ENCODE measurements around the gene ACTN3.

Gene ACTN3

DNA sequence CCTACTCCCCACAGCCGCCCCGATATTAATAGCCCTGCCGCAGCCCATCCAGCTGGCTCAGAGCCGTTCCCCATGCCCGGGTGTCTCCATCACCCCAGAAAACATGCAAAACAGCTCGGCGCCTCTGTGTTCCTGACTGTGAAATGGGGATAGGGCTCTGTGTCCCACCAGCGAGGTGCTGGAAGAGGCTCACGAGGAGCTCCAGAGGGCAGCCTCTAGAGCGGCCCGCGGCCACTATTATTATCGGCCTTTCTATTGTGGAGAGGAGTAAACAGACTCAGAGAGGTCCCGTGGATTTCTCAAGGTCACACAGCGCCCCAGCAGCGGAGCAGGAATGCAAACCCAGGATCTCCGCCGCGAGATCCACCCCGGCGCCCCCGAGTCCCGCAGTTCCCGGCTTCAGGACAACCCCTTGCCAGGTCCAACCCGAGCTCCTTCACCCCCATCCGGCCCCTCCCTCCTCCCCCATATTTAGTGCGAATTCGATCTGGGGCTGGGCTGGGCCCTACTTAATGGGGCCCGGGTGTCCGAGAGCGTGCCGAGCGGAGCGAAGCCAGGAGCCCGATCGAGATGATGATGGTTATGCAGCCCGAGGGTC lies at the start of gene ACTN3:
TSS of gene ACTN3 (plus strand) at position 536 of the 598 bp plus-strand sequence. CDS start at position 571, 35 bp downstream.
- no peak for DNase-seq
- Mint-ChIP-seq H3K36me3 (peaks cover 13 to 20% of the 10 kb centered on the region in 2 donors), H3K4me1 (peaks cover 25 to 37% of the 10 kb centered on the region in 2 donors), H3K4me3 (peak within 1 kb of the TSS; percentile 79 to 86), H3K9me3 (no peaks in the 10 kb centered on the region), H3K27ac (peak within 1 kb of the TSS; percentile 48), H3K27me3 (no peaks in the 10 kb centered on the region)
- no peak for ATAC-seq (replicated peaks)

DNA sequence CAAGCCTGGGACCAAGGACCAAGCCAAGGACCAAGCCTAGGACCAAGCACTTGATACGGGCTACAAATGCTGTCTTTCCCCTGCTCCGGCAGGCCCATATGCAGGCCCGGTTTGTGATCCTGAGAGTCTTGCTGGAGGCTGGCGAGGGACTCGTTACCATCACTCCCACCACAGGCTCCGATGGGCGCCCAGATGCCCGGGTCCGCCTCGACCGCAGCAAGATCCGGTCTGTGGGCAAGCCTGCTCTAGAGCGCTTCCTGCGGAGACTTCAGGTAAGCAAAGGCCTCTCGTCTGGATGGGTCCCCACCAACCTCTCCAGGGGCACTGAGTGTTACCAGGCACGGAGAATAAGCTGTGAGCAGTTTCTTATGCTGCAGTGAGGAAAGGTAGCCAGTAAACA lies 49.5 kb upstream of the ACTN3 start:
- Mint-ChIP-seq H3K9me3 (no peaks in the 10 kb centered on the region), H3K27ac (no peak overlapping the region), H3K4me1 (no peaks in the 10 kb centered on the region), H3K27me3 (no peaks in the 10 kb centered on the region), H3K36me3 (peaks cover 35 to 42% of the 10 kb centered on the region in 2 donors), H3K4me3 (no peak overlapping the region)
- DNase-seq, result no peak
- no peak for ATAC-seq (replicated peaks)

DNA sequence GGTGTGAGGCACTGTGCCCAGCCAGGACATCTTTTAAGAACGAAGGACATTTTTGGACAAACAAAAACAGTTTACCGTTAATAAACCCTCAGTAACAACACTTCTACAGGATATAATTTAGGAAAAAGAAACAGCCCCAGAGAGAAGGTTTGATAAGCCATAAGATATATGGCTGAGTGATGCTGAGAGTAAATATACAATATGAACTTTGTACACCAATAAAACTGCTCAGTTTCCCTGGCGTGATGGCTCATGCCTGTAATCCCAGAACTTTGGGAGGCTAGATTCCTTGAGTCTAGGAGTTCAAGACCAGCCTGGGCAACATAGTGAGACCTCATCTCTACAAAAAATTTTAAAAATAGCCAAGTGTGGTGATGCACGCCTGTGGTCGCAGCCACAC lies 48.2 kb upstream of the ACTN3 start:
- Mint-ChIP-seq H3K27ac (no peak overlapping the region), H3K9me3 (no peaks in the 10 kb centered on the region), H3K27me3 (no peaks in the 10 kb centered on the region), H3K4me1 (no peaks in the 10 kb centered on the region), H3K36me3 (peaks cover 29 to 33% of the 10 kb centered on the region in 2 donors), H3K4me3 (no peak overlapping the region)
- no peak for ATAC-seq (replicated peaks)
- no peak for DNase-seq

DNA sequence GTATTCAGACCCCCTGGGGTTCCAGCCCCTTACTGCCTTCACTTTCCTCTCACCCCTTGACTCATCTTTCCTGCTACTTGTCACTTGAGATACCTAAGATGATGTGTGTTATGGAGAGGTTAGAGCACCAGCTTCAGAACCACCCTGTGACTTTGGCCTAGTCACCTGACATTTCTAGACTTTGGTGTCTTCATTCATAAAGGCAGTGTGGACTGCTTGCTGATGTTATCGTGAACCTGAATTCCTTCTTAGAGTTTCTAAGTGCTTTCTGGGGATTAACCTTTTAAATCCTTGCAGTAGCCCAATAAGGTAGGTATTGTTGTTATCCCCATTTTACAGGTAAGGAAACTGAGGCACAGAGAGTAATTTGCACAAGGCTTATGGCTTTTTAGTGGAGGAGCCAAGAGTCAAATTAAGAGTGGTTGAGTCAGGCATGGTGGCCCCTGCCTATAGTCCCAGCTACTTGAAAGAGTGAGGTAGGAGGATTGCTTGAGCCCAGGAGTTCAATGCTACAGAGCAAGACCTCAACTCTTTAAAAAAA lies 41.4 kb upstream of the ACTN3 start:
- peaks cover 1 to 8% of the 10 kb centered on the region in 2 donors for H3K4me1 Mint-ChIP-seq
- no peak for ATAC-seq (replicated peaks)
- H3K27ac Mint-ChIP-seq, result no peak overlapping the region
- peaks cover 30 to 61% of the 10 kb centered on the region in 2 donors for H3K36me3 Mint-ChIP-seq
- no peak overlapping the region for H3K4me3 Mint-ChIP-seq
- DNase-seq, result no peak
- H3K27me3 Mint-ChIP-seq, result no peaks in the 10 kb centered on the region
- H3K9me3 Mint-ChIP-seq, result no peaks in the 10 kb centered on the region

DNA sequence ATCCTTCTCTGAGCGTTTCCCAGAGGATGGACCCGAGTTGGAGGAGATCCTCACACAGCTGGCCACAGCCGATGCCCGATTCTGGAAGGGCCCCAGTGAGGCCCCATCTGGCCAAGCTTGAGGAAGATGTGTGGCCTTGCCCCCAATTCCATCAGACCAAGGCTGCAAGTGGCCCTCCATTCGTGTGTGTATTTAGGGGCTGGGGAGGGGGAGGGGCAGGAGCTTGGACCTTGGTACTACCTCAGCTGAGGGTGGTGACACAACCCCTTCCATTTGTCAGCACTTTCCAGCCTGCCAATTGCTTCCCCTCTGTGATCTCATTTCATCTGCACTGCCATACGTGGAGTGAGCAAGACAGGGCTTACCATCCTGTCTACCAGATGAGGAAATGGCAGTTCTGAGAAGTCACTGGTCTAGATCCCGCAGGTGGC lies 37.6 kb upstream of the ACTN3 start:
- no peak overlapping the region for H3K4me3 Mint-ChIP-seq
- no peaks in the 10 kb centered on the region for H3K9me3 Mint-ChIP-seq
- H3K27ac Mint-ChIP-seq, result no peak overlapping the region
- H3K36me3 Mint-ChIP-seq, result peaks cover 21 to 42% of the 10 kb centered on the region in 2 donors
- no peaks in the 10 kb centered on the region for H3K27me3 Mint-ChIP-seq
- ATAC-seq (replicated peaks) (no peak), DNase-seq (no peak)
- peaks cover 11 to 24% of the 10 kb centered on the region in 2 donors for H3K4me1 Mint-ChIP-seq

DNA sequence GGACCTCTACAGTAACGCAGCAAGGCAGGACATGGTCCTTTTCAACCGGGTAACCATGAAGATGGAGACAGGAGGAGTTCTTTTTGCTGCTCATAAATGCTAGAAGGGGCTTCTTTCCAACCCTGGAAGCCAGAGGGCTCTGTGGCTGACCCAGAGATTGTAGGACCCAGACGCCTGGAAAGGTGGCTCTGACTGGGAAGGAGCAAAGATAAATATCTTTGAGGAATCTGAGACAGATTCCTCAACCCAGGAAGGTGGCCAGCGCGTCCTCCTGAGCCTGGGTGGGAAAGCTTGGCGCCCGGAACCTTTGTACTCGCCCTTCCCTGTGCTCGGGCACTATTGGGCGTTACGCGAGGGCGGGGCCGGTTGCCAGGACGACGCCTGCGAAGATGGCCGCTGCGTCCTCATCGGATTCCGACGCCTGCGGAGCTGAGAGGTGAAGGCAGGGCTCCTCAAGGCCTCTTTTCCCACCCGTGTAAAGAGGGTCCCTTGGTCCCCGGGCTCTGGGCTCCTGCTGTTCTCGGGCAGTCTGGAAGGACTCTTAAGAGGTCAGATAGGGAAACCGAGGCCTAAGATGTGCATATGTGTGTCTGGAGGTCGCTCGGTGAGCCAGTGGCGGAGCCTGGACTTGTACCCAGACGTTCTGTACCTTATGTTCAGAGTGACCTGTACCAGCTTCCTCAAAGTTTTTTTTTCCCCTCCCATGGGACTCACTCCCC lies 36.3 kb upstream of the ACTN3 start, which contains the start of gene BBS1:
TSS of gene BBS1 (plus strand) at position 365 of the 719 bp plus-strand sequence. CDS start at position 390, 25 bp downstream.
- peak within 1 kb of the TSS; percentile 94 to 95 for H3K4me3 Mint-ChIP-seq
- DNase-seq (peak; percentile 75), ATAC-seq (replicated peaks) (peak; percentile 99)
- H3K27me3 Mint-ChIP-seq, result no peaks in the 10 kb centered on the region
- H3K36me3 Mint-ChIP-seq, result peaks cover 18 to 41% of the 10 kb centered on the region in 2 donors
- peak within 1 kb of the TSS; percentile 82 for H3K27ac Mint-ChIP-seq
- H3K9me3 Mint-ChIP-seq, result no peaks in the 10 kb centered on the region
- H3K4me1 Mint-ChIP-seq, result peaks cover 11 to 29% of the 10 kb centered on the region in 2 donors

DNA sequence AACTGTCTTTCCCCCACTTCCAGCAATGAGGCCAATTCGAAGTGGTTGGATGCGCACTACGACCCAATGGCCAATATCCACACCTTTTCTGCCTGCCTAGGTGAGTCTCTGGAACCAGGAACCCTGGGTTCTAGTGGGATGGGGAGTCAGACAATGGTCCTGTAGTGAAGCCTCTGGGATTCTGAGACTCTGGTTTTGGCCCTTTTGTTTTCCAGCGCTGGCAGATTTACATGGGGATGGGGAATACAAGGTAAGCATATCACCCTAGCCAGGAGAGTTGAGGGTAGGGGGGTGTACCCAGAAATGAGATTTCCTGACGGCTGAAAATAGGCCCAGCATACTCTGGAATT lies 35.7 kb upstream of the ACTN3 start:
- DNase-seq (no peak), ATAC-seq (replicated peaks) (no peak)
- Mint-ChIP-seq H3K4me3 (peak overlapping the region; percentile 94 to 95), H3K4me1 (peaks cover 11 to 29% of the 10 kb centered on the region in 2 donors), H3K9me3 (no peaks in the 10 kb centered on the region), H3K27ac (peak overlapping the region; percentile 82), H3K27me3 (no peaks in the 10 kb centered on the region), H3K36me3 (peaks cover 17 to 42% of the 10 kb centered on the region in 2 donors)

DNA sequence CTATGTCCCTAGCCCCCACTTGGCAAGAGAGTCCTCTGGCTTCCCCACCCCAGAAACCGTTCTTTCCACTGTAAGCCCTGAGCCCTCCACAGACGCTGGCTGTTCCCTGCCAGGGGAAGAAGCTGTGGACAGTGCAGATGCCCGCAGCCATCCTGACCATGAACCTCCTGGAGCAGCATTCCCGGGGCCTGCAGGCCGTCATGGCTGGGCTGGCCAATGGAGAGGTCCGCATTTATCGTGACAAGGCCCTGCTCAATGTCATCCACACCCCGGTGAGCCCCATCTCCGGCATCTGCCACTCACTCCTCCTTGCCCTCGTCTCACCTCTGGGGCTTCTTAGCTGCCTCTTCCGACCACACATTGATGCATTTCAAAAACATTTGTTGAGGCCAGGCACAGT lies 23.1 kb upstream of the ACTN3 start:
- H3K27ac Mint-ChIP-seq, result no peak overlapping the region
- no peak overlapping the region for H3K4me3 Mint-ChIP-seq
- peaks cover 36 to 37% of the 10 kb centered on the region in 2 donors for H3K36me3 Mint-ChIP-seq
- DNase-seq, result no peak
- no peaks in the 10 kb centered on the region for H3K4me1 Mint-ChIP-seq
- no peak for ATAC-seq (replicated peaks)
- no peaks in the 10 kb centered on the region for H3K9me3 Mint-ChIP-seq
- no peaks in the 10 kb centered on the region for H3K27me3 Mint-ChIP-seq

DNA sequence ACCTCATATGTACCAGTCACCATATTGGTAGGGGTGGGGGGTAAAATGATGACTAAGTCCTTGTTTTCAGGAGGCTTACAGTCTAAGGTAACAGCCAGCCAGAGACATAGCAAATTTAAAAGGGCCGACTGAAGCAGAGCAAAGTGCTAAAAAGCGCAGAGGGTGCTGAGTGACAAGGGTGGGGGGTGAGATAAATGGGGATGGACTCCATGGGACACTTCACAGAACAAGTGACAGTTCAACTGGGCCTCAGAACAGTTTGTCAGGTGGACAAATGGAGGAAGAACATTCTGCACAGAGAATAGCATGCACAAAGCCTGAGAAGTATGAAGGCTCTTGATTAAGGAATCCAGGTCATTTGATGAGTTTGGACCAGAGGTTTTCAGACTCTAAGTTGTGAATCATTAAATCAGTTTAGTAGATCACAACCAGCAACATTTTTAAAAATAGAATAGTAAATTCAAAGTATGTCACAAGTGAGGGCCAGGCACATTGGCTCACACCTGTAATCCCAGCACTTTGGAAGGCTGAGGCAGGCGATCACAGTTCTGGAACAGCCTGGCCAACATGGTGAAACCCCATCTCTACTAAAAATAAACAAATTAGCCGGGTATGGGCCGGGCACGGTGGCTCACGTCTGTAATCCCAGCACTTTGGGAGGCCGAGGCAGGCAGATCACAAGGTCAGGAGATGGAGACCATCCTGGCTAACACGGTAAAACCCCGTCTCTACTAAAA lies 22.2 kb upstream of the ACTN3 start:
- H3K4me3 Mint-ChIP-seq, result no peak overlapping the region
- peaks cover 35 to 36% of the 10 kb centered on the region in 2 donors for H3K36me3 Mint-ChIP-seq
- H3K9me3 Mint-ChIP-seq, result no peaks in the 10 kb centered on the region
- H3K27ac Mint-ChIP-seq, result no peak overlapping the region
- H3K4me1 Mint-ChIP-seq, result no peaks in the 10 kb centered on the region
- H3K27me3 Mint-ChIP-seq, result no peaks in the 10 kb centered on the region
- ATAC-seq (replicated peaks) (no peak), DNase-seq (no peak)

DNA sequence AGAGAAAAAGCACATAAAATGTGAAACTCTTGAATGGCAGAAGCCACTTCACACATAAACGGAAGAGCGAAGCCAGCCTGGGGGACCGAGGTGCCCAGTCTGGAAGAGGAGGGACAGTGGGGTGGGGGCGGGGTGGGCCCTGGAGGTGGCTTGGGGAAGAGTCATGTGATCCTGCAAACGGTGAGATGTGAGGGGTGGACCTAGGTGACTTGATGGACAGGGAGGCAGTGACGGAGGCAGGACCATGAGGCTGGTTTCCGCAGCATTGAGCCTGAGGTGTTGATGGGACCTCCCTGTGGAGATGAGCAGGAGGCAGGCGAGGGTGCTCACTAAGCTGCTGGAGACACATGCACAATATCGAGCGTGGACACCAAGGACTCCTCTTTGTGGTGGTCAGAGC lies 17.6 kb upstream of the ACTN3 start:
- DNase-seq (no peak), ATAC-seq (replicated peaks) (no peak)
- H3K27me3 Mint-ChIP-seq, result no peaks in the 10 kb centered on the region
- H3K27ac Mint-ChIP-seq, result no peak overlapping the region
- peaks cover 15 to 27% of the 10 kb centered on the region in 2 donors for H3K36me3 Mint-ChIP-seq
- no peak overlapping the region for H3K4me3 Mint-ChIP-seq
- no peaks in the 10 kb centered on the region for H3K9me3 Mint-ChIP-seq
- H3K4me1 Mint-ChIP-seq, result peaks cover 2 to 7% of the 10 kb centered on the region in 2 donors

DNA sequence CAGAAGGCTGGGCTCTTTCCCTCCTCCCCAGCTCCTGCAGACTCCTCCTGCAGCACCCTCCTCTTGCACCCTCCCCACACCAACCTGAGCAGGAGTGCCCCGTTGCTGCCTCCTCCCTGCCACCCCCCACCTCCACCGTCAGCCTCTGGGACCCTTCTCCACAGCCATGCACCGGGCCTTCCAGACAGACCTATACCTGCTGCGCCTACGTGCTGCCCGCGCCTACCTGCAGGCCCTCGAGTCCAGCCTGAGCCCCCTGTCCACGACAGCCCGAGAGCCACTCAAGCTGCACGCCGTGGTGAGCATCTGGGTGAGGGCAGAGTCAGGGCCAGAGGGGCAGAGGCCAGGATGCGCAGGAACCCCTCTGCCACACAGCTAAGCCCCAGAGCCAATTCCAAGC lies 17.0 kb upstream of the ACTN3 start:
- DNase-seq (no peak), ATAC-seq (replicated peaks) (no peak)
- no peaks in the 10 kb centered on the region for H3K27me3 Mint-ChIP-seq
- H3K9me3 Mint-ChIP-seq, result no peaks in the 10 kb centered on the region
- peaks cover 2 to 7% of the 10 kb centered on the region in 2 donors for H3K4me1 Mint-ChIP-seq
- no peak overlapping the region for H3K4me3 Mint-ChIP-seq
- H3K27ac Mint-ChIP-seq, result no peak overlapping the region
- H3K36me3 Mint-ChIP-seq, result peaks cover 16 to 27% of the 10 kb centered on the region in 2 donors

DNA sequence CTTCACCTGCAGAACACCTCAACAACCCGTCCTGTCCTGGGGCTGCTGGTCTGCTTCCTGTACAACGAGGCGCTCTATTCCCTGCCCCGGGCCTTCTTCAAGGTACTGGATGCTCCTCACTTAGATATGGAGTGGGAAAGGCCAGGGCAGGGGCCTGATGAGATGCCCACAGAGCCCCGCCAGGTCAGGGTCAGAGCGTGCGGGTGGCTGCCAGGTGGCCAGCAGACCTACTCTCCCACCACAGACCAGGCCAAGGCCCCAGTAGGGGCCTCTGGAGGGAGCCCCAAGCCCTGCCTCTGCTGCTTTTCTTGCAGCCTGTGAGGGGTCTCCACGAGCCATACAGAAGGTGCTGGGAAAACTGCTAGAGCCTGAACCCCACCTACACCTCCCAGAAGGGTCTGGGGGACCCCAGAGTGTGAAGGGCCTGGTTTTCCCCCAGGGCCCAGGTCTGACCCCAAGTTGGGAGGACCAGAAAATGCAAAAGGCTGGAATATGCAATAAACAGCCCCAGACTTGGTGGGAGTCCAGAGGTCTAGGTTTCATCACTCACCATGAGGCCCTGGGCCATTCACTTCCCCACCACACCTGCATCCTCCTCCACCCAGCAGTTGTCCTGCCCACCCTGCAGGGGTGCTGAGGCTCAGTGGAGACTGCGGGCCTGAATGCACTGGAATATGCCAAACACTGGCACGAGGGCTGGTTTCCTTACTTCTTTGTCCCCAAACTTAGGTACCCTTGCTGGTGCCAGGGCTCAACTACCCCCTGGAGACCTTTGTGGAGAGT lies 15.6 kb upstream of the ACTN3 start:
- H3K4me1 Mint-ChIP-seq, result peaks cover 6 to 13% of the 10 kb centered on the region in 2 donors
- H3K27ac Mint-ChIP-seq, result no peak overlapping the region
- peaks cover 20 to 37% of the 10 kb centered on the region in 2 donors for H3K36me3 Mint-ChIP-seq
- ATAC-seq (replicated peaks) (no peak), DNase-seq (no peak)
- H3K27me3 Mint-ChIP-seq, result no peaks in the 10 kb centered on the region
- no peak overlapping the region for H3K4me3 Mint-ChIP-seq
- H3K9me3 Mint-ChIP-seq, result no peaks in the 10 kb centered on the region

DNA sequence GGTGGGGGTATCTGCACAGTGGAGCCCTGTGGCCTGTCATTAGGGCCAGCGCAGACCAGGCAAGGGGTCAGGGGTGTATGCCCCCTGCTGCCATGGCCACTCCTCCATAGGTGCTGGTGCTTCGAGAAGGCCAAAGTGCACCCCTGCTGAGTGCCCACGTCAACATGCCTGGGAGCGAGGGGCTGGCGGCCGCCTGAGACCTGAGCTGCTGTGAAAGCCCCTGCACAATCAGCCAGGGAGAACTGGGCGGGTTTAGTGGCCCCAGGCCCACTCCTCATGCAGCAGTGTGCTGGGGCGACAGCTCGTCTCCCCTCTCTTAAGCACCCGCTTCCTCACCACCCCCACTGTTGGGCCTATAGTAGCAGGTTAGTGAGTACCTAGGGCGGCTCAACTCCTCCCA lies 14.9 kb upstream of the ACTN3 start:
- Mint-ChIP-seq H3K27ac (no peak overlapping the region), H3K4me3 (no peak overlapping the region), H3K4me1 (peaks cover 6 to 13% of the 10 kb centered on the region in 2 donors), H3K9me3 (no peaks in the 10 kb centered on the region), H3K36me3 (peaks cover 24 to 35% of the 10 kb centered on the region in 2 donors), H3K27me3 (no peaks in the 10 kb centered on the region)
- ATAC-seq (replicated peaks), result no peak
- no peak for DNase-seq

DNA sequence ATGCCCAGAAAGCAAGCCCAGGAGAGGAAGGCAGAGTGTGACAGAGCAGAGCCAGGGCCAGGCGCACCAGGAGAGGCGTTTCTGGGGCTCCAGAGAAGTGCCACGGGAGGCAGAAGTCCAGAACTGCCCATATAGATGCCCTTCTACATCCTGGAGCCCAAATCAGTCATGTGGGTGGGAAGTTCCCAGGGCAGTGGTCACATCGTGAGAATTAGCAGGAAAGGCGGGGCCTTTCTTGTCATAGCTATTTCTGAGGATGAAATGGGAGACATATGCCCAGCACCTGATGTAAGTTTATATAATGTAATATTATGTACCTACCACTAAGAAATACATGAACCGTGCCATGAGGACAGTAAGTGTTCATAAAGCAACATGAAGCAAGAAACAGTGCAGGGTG lies 13.9 kb upstream of the ACTN3 start:
- Mint-ChIP-seq H3K36me3 (peaks cover 27 to 37% of the 10 kb centered on the region in 2 donors), H3K27ac (no peak overlapping the region), H3K4me1 (peaks cover 6 to 13% of the 10 kb centered on the region in 2 donors), H3K4me3 (no peak overlapping the region), H3K9me3 (no peaks in the 10 kb centered on the region), H3K27me3 (no peaks in the 10 kb centered on the region)
- DNase-seq (no peak), ATAC-seq (replicated peaks) (no peak)

Data from stimulated activated naive B cell treated with anti-CD40 and anti-IgM and Interleukin-4, amounts not matched to agents 10 μg/mL and 1 μg/mL and 100 μg/mL, for 72 hours (primary cell).